GM21390 (cell line): ENCODE measurements around the gene KCP.
A peak's percentile ranks its signal among the peaks of the same experiment; 100 is the strongest.

ENCODE experiments used
- ATAC-seq: cut with Tn5 transposase; IDR thresholded peaks from one replicate; pipeline ENCODE4 v1.9.1; 2021; ENCODE audit not compliant: unreplicated experiment

KCP gene

GRCh38 chr7:128876586-128876977, 33.9 kb downstream of the KCP start:
- no peak for ATAC-seq

DNA sequence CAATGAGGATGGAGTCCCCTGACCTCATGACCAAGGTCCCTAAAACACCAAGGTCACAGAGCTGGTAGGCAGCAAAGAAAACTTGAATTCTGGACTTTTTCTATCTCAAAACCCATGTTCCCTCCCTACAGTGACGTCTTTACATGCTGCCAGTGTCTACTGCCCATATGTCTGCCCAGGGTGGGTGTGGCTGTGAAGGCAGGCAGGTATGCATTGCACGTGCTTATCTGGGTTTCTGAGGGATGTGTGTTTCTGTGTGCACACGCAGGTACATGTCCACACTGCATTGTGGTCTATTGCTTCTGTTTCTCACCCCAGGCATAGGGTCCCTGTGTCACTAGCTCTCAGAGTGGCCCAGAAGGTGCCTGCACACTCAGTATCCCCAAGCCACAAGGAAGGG, 34.4 kb downstream of the KCP start:
- no peak for ATAC-seq

- ATAC-seq: no peak
Observed at GRCh38 chr7:128875523-128875948, 35.0 kb downstream of the KCP start.

- ATAC-seq: no peak
Observed at GRCh38 chr7:128874140-128875031, 36.1 kb downstream of the KCP start.

DNA sequence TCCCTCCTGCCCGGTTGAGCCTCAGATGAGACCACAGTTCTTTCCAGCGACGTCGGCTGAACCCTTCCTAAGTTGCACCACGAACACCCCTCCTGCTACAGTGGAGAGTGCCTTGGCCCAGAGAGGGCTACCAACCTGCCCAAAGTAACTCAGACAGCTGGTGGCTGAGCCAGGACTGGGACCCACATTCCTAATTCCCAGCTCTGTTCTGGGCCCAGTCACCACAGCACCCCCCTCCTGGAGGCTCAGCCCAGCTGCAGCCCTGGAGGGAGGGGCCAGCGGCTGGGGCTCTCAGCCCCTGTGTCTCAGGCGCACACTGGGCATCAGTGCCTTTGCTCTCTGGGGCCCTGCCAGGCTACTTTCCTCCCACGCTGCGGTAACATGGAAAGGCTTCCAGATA, 37.3 kb downstream of the KCP start:
- ATAC-seq: no peak

DNA sequence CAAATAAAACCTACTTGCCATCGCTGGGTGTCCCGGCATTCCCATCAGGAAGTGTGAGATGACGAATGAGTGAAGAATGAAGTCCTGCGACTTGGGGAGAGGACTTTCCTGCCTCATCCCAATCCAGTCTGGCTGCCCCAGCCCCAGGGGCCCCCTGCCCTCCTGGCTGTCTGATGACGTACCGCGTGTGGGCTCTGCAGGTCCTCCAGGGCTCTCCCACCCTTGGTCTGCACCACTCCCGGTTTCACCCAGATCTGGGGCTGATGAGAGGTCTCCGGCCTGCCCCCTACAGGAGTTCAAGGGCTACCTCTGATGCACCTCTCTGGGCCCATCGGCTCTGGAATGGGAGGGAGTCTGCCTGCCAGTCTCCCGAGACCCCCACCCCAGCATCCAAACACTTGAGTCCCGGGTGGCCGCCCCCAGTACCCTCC, 38.1 kb downstream of the KCP start:
- ATAC-seq: no peak

- ATAC-seq: no peak
Observed at GRCh38 chr7:128871050-128871449, 39.5 kb downstream of the KCP start.

GRCh38 chr7:128869944-128870285, 40.6 kb downstream of the KCP start:
- peak; percentile 19 for ATAC-seq

- peak; percentile 74 for ATAC-seq
Observed at GRCh38 chr7:128869138-128869943, 41.2 kb downstream of the KCP start.

DNA sequence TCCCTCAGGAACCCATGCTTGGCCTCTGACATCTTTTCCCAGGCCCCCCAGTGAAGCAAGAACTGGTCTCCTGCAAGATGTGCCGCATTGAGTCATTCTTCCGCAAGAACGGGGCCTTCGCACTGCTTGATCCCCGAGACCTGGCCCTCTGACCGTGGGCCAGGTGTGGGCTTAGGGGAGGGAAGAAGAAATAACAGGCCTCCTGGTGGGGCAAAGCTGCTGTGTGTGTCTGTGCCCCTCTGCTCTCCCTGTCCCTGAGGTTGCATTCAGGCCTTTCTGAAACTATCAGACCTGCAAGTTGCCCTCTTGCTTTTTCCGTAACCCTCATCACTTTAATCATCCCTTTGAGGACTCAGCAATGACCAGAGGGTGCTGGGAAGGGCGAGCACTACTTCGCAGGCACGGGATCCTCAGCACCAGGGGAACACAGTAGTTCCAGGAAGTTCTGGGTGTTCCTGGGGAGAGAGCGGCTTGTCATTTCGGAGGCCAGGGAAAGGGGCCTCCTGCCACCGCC, 41.8 kb downstream of the KCP start:
- no peak for ATAC-seq

- no peak for ATAC-seq
Observed at GRCh38 chr7:128867842-128868623, 42.5 kb downstream of the KCP start.

DNA sequence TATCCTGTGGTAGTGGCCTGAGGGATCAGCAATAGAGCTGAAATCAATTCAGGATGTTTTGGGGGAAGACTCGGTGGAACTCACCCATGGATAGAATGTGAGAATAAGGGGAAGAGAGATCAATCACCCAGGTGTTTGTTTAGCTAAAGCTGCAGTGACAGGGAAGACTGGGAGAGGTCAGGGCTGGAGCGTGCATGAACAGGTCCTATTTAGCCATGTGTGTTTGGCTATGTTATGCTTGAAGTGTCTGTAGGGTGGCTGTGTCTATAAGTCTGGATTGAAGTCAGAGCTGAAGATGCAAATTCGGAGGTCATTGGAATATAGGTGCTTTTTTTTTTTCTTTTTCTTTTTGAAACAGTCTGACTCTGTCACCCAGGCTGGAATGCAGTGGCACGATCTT, 43.3 kb downstream of the KCP start:
- no peak for ATAC-seq

GRCh38 chr7:128865996-128866877, 44.3 kb downstream of the KCP start:
- no peak for ATAC-seq

GRCh38 chr7:128865303-128865702, 45.2 kb downstream of the KCP start:
- ATAC-seq: no peak

- peak; percentile 47 for ATAC-seq
Observed at GRCh38 chr7:128863433-128863989, 47.0 kb downstream of the KCP start.

DNA sequence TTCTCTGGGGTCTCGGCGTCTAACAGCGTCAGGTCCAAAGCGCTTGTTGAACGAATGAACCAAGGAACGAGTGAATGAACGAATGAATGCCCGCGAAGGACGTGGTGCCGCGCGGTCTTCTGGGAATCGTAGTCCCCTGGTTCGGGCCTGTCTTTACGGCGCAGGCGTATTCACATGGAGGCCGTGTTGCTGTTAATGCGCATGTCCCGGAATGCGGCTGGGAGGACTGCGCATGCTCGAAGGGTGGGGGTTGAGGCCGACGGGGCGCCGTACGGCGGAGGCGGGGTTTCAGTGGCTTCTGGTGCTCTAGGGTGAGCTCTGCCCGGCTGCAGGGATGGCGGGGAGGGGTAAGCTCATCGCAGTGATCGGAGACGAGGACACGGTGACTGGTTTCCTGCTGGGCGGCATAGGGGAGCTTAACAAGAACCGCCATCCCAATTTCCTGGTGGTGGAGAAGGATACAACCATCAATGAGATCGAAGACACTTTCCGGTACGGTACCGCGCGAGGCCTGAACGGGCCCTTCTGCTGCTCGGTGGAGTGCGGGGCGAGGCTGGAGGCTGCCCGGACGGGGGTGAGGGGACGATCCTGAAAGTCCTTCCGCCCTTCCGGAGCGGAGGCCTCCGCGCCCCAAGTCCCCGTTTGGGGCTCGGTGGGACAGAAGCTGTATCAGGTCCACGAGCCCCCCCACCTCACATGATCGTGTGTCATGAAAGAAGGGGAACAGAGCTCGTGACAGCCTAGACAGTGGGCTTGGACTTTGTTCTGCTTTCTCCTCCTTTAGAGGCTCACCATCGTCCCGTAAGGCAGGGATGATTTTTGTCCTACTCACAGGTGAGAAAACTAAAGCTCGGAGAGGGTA, 47.7 kb downstream of the KCP start, which contains the start of gene ATP6V1F:
Gene ATP6V1F (plus strand): TSS at position 286 of the 862 bp plus-strand sequence. CDS start 49 bp downstream, at position 335.
- peak; percentile 78 for ATAC-seq

DNA sequence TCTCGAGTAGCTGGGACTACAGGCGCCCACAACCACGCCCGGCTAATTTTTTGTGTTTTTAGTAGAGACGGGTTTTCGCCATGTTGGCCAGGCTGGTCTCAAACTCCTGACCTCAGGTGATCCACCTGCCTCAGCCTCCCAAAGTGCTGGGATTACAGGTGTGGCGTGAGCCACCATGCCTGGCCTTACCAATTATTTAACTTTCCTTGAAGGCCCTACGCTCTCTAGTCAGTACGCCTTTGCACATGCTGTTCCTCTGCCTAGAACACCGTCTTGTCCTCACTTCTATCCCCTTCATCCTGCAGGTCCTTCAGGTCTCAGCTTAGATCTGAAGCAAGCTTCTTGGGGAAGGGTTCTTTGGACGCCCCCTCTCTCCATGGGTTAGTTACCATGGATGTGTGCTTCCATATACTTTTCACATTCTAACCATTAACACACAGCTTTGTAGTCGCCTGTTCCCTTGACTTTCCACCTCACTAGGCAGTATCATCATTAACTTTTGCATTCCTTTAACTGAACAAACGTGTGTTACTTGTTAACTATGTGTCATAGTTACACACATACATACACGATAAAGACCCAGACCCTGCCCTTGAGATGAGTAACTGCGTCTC, 48.4 kb downstream of the KCP start:
- no peak for ATAC-seq
